ENCODE results near the gene SERPINB1.

SERPINB1 gene

DNA sequence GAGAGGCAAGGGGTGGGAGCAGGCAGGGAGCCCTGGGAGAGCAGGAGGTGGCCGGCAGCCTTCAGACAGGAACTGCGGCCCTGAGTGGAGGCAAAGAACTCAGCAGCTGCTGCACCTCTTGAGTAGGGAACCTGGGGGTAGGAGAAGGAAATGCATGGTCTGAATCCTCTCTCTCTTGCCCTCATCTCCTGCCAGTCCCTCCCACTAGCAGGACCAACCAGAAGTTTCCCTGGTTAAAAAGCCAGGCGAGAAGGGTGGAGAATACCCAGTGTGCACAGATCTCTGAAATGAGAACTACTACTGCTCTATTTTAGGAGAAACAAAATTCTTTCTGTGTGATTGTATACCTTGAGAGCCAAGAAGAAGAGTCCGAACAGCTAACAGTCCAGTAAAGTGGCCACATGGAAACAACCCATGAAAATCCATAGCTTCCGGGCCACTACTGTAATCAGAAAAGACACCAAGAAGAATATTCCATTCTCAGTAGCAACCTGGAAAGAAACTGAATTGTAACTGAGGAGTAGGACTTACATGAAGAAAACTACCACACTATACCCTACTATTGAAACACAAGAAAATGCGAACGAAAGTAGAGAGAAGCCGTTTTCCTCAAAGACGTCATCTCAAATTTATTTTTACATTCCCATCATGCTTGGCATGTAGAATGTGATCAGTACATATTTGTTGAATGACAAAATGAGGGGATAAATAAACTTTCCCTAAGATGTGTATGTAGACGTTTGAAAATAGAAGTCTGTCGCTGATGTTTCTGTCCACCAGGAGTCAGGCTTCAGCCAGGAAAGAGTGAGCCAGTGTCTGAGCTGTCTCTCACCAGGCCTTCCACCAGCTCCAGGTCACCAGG, 50.8 kb downstream of the SERPINB1 start:
- TF ChIP-seq, protein P1, sequence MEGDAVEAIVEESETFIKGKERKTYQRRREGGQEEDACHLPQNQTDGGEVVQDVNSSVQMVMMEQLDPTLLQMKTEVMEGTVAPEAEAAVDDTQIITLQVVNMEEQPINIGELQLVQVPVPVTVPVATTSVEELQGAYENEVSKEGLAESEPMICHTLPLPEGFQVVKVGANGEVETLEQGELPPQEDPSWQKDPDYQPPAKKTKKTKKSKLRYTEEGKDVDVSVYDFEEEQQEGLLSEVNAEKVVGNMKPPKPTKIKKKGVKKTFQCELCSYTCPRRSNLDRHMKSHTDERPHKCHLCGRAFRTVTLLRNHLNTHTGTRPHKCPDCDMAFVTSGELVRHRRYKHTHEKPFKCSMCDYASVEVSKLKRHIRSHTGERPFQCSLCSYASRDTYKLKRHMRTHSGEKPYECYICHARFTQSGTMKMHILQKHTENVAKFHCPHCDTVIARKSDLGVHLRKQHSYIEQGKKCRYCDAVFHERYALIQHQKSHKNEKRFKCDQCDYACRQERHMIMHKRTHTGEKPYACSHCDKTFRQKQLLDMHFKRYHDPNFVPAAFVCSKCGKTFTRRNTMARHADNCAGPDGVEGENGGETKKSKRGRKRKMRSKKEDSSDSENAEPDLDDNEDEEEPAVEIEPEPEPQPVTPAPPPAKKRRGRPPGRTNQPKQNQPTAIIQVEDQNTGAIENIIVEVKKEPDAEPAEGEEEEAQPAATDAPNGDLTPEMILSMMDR (IDR thresholded peaks at IDR 0.05; ENCODE audit: low read depth, low read length, poor library complexity, severe bottlenecking): peak; percentile 81
- no peak for TF ChIP-seq EZH2phosphoT487 (IDR thresholded peaks at IDR 0.05; ENCODE audit: borderline replicate concordance, low read length)
- Histone ChIP-seq H3K27ac (ENCODE audit: low read depth, low read length) (no peak overlapping the region), H3K9me3 (ENCODE audit: control insufficient read depth, insufficient read depth, low read length) (no peaks in the 10 kb centered on the region), H3K36me3 (ENCODE audit: control insufficient read depth, low read length) (peaks cover 22% of the 10 kb centered on the region), H3K27me3 (ENCODE audit: control insufficient read depth, low read length) (no peaks in the 10 kb centered on the region), H3K79me2 (ENCODE audit: control insufficient read depth, low read length) (peaks cover 12% of the 10 kb centered on the region), H3K4me3 (ENCODE audit: low read length) (no peak overlapping the region), H4K20me1 (ENCODE audit: control insufficient read depth, insufficient read depth, low read depth, low read length) (peaks cover 10% of the 10 kb centered on the region; the same call in 1 of the 2 replicates), H3K4me2 (ENCODE audit: low read length) (no peak overlapping the region), H3K9me2 (replicated peaks; ENCODE audit: control insufficient read depth, low read length) (no peaks in the 10 kb centered on the region), H3F3A (ENCODE audit: control insufficient read depth, insufficient read depth) (peaks cover 13% of the 10 kb centered on the region), H3K4me1 (ENCODE audit: control insufficient read depth, low read length) (peaks cover 14% of the 10 kb centered on the region)

DNA sequence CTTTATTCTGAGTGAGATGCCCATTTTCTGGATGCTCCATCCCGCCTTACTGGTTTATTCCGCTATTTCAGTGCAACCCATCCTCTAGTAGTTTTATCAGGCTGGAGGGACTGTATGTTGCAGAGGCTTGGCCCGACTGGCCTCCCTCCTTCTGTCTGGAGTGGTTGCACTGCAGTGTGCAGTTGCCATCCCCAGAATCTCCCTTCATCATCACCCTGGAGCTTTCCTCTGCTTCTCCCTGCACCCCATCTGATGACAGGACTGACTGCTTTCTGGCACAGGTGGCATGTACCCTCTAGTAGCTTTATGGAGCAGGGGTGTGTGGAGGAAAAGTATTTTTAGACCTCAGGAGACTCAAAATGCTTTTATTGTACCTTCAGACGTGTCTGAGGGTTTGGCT, 55.4 kb downstream of the SERPINB1 start:
- Histone ChIP-seq H3K36me3 (ENCODE audit: control insufficient read depth, low read length) (peaks cover 64% of the 10 kb centered on the region), H3K79me2 (ENCODE audit: control insufficient read depth, low read length) (peaks cover 51% of the 10 kb centered on the region), H3K9me3 (ENCODE audit: control insufficient read depth, insufficient read depth, low read length) (no peaks in the 10 kb centered on the region), H3K9me2 (replicated peaks; ENCODE audit: control insufficient read depth, low read length) (no peaks in the 10 kb centered on the region), H3K27ac (ENCODE audit: low read depth, low read length) (no peak overlapping the region), H3F3A (ENCODE audit: control insufficient read depth, insufficient read depth) (peaks cover 13% of the 10 kb centered on the region), H3K27me3 (ENCODE audit: control insufficient read depth, low read length) (no peaks in the 10 kb centered on the region), H4K20me1 (ENCODE audit: control insufficient read depth, insufficient read depth, low read depth, low read length) (peaks cover 11% of the 10 kb centered on the region; the same call in 1 of the 2 replicates), H3K4me2 (ENCODE audit: low read length) (no peak overlapping the region), H3K4me3 (ENCODE audit: low read length) (no peak overlapping the region), H3K4me1 (ENCODE audit: control insufficient read depth, low read length) (peaks cover 5% of the 10 kb centered on the region)
- TF ChIP-seq, protein P1 (IDR thresholded peaks at IDR 0.05; ENCODE audit: low read depth, low read length, poor library complexity, severe bottlenecking): no peak
- no peak for TF ChIP-seq EZH2phosphoT487 (IDR thresholded peaks at IDR 0.05; ENCODE audit: borderline replicate concordance, low read length)

DNA sequence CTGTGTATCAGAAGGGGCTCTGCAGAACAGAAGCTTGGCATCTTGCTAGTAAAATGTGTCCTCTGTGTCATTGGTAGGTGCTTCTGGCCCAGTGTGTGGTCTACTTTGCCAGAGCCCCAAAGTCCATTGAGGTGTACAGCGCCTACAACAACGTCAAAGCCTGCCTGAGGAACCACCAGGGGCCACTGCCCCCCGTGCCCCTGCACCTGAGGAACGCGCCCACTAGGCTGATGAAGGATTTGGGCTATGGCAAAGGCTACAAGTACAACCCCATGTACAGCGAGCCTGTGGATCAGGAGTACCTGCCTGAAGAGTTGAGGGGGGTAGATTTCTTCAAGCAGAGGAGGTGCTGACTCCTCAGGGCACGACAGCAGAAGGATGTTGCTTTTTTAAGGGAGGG, 56.7 kb downstream of the SERPINB1 start:
- H3K27ac ChIP-seq (ENCODE audit: low read depth, low read length): no peak overlapping the region
- no peaks in the 10 kb centered on the region for H3K27me3 ChIP-seq (ENCODE audit: control insufficient read depth, low read length)
- H4K20me1 ChIP-seq (ENCODE audit: control insufficient read depth, insufficient read depth, low read depth, low read length): peaks cover 11% of the 10 kb centered on the region; the same call in 1 of the 2 replicates
- peaks cover 74% of the 10 kb centered on the region for H3K36me3 ChIP-seq (ENCODE audit: control insufficient read depth, low read length)
- no peaks in the 10 kb centered on the region for H3K9me3 ChIP-seq (ENCODE audit: control insufficient read depth, insufficient read depth, low read length)
- H3K4me3 ChIP-seq (ENCODE audit: low read length): no peak overlapping the region
- TF ChIP-seq EZH2phosphoT487 (IDR thresholded peaks at IDR 0.05; ENCODE audit: borderline replicate concordance, low read length): no peak
- TF ChIP-seq, protein P1 (IDR thresholded peaks at IDR 0.05; ENCODE audit: low read depth, low read length, poor library complexity, severe bottlenecking): no peak
- no peaks in the 10 kb centered on the region for H3K4me1 ChIP-seq (ENCODE audit: control insufficient read depth, low read length)
- no peak overlapping the region for H3K4me2 ChIP-seq (ENCODE audit: low read length)
- H3K79me2 ChIP-seq (ENCODE audit: control insufficient read depth, low read length): peaks cover 60% of the 10 kb centered on the region
- peaks cover 2% of the 10 kb centered on the region; the same call in 1 of the 2 replicates for H3F3A ChIP-seq (ENCODE audit: control insufficient read depth, insufficient read depth)
- H3K9me2 ChIP-seq (replicated peaks; ENCODE audit: control insufficient read depth, low read length): no peaks in the 10 kb centered on the region

Measured in DOHH2 (cell line).